ENCODE measurements around the gene EDIL3. TPM values are rescaled to one million over a fixed set of nuclear protein-coding genes. Genes with fewer than 3 reads are reported as not detected.

Gene EDIL3
- polyA plus RNA-seq, 4 donors = 51.8 to 74.9 (median 61.5) TPM

DNA sequence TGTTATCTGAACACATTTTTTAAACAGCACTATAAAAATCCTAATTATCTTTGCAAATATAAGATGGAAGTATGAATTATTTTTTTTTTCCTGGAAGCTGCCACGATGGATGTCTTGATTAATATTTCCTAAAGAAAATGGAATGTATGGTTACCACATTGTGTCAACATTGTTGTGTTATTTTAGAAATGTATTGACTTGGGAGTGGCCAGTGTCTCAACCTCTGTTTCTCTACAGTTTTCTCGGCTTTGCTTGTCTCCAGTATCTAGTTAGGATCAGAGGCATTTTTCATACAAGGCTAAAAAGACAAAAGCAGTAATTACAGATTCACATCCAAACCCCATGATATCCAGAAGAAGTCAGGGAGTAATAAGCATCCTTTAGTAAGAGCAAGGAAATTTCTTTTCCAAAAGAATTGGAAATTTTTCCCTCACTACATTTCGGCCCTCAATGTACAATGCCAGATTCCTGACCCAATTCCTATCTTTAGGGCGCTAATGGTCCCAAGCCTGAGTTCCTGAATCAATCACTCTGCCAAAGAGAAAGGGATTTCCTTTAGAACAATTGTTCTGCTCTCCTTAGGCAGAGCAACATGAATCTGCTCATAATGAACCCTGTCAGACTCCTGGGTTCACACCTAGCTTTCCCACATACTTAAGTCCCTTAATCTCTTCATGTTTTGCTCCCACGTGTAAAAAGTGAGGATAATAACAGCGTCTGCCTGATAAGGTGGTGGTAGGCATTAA, 111.7 kb downstream of the EDIL3 start:
- DNase-seq (ENCODE audit: low read depth in 4 of 4, low spot score in 3 of 4) = no peak

- DNase-seq (ENCODE audit: low read depth in 4 of 4, low spot score in 3 of 4) = no peak
These were observed 118.7 kb downstream of the EDIL3 start for GRCh38 chr5:84265739-84266550.

GRCh38 chr5:84265130-84265529, 119.5 kb downstream of the EDIL3 start:
- DNase-seq (ENCODE audit: low read depth in 4 of 4, low spot score in 3 of 4) = no peak

DNA sequence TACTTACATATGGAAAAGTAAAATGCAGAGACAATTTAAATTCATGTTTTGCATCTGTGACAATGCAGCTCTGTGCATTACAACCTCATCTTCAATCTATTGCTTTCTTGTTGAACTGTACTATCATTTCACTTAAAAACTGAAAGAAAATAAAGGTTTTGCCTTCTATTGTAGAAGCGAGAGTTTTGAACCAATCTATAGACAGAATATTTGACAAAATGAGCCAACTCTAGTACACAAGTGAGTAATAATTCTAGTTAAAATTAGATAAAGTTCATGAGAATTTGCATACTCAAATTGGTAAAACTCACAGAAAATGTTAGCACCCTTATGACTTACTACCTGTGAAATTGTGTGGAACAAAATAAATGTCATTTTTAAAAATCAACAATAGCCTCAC, 123.7 kb downstream of the EDIL3 start:
- no peak for DNase-seq (ENCODE audit: low read depth in 4 of 4, low spot score in 3 of 4)

DNA sequence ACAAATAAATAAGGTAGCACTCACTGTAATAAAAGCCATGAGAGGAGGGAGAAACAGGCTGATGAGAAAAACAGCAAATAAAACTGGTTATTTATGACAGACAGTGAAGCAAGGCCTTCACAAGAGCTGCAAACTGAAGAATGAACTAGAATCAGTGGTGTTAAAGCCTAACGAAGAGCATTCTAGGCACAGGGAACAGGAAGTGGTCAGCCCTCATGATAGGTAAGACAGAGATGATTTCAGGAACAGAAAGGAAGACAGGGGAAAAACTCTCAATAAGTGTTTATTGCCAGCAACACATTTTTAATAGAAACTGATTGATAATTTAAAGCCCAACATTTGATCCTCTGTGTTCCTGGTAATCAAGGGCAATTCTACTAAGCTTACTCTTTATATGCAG, 124.5 kb downstream of the EDIL3 start:
- no peak for DNase-seq (ENCODE audit: low read depth in 4 of 4, low spot score in 3 of 4)

- DNase-seq (ENCODE audit: low read depth in 4 of 4, low spot score in 3 of 4) = no peak
These were observed 125.2 kb downstream of the EDIL3 start for GRCh38 chr5:84259283-84260045.

- DNase-seq (ENCODE audit: low read depth in 4 of 4, low spot score in 3 of 4) = no peak
These were observed 127.6 kb downstream of the EDIL3 start for GRCh38 chr5:84257061-84257460.

DNA sequence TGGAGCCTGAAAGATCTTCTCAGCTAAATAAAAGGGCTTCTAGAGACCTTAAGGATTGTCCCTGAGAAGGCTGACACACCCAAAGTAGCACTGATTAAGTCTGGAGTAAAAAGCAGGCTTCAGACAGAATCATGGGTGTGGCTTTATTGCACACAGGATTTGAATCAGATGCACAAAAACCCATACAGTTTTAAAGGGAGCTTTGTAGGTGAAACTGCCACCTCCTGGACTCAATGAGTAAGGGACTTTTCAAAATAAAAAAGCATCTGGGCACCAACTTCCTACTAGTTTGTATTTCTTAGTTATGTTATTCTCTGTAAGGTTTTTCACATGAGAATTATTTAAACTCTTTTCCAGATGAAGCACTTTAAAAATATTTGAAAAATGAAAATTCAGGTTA, 129.4 kb downstream of the EDIL3 start:
- DNase-seq (ENCODE audit: low read depth in 4 of 4, low spot score in 3 of 4) = no peak

- DNase-seq (ENCODE audit: low read depth in 4 of 4, low spot score in 3 of 4) = no peak
These were observed 130.7 kb downstream of the EDIL3 start for GRCh38 chr5:84253946-84254345.

- no peak for DNase-seq (ENCODE audit: low read depth in 4 of 4, low spot score in 3 of 4)
These were observed 133.2 kb downstream of the EDIL3 start for GRCh38 chr5:84251503-84251902.

- no peak for DNase-seq (ENCODE audit: low read depth in 4 of 4, low spot score in 3 of 4)
These were observed 134.6 kb downstream of the EDIL3 start for GRCh38 chr5:84249918-84250630.

DNA sequence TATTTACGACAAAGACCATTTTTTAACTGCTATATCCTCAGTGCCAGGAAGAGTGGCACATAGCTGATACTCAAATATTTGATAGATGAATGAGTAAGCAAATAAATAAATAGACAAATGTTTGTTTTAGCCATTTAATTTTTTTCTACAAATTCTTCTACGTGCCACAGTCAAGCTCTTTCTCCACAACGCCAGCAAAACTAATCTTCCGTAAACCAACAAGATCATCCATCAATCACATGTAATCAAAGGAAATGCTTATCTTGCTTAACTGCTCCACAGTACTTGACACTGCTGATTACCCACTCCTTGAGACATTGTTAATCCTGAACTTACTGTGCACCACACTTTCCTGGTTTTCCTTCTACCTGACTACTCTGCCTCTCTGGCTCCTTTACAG, 136.7 kb downstream of the EDIL3 start:
- DNase-seq (ENCODE audit: low read depth in 4 of 4, low spot score in 3 of 4) = no peak

DNA sequence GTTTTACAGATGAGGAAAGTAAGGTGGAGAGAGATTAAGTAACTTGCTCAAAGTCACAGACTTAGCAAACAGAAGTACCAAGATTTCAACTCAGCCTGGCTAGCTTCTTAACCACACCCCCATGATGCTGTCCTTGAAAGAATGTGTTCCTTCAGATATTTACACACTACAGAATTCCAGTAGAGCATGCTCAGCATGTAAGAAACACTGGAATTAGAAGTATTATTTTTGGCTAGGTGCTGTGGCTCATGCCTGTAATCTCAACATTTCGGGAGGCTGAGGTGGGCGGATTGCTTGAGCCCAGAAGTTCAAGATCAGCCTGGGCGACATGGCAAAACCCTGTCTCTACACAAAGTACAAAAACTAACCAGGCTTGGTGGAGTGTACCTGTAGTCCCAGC, 142.4 kb downstream of the EDIL3 start:
- DNase-seq (ENCODE audit: low read depth in 4 of 4, low spot score in 3 of 4) = no peak

- DNase-seq (ENCODE audit: low read depth in 4 of 4, low spot score in 3 of 4) = no peak
These were observed 145.2 kb downstream of the EDIL3 start for GRCh38 chr5:84239494-84239893.

DNA sequence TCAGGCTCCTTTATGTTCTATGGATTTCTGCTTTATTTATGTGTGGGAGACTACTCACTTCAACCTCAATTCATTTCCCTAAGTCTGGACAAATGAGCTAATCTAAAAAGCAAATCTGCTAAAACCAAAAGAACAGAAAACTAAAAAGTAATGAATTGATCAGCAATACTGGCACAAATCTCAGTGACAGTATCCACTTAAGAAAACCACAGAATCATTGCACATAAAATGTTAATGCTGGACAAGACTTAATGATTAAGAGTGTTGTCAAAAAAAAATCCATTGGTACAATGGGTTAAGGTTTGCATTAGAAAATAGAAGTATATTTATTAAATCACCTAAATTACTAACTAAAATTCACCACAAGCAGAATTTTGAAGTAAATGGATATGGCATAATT, 147.6 kb downstream of the EDIL3 start:
- DNase-seq (ENCODE audit: low read depth in 4 of 4, low spot score in 3 of 4) = no peak

- no peak for DNase-seq (ENCODE audit: low read depth in 4 of 4, low spot score in 3 of 4)
These were observed 153.2 kb downstream of the EDIL3 start for GRCh38 chr5:84231433-84231832.

GRCh38 chr5:84229045-84229444, 155.6 kb downstream of the EDIL3 start:
- DNase-seq (ENCODE audit: low read depth in 4 of 4, low spot score in 3 of 4) = no peak

- no peak for DNase-seq (ENCODE audit: low read depth in 4 of 4, low spot score in 3 of 4)
These were observed 156.4 kb downstream of the EDIL3 start for GRCh38 chr5:84228266-84228665.

DNA sequence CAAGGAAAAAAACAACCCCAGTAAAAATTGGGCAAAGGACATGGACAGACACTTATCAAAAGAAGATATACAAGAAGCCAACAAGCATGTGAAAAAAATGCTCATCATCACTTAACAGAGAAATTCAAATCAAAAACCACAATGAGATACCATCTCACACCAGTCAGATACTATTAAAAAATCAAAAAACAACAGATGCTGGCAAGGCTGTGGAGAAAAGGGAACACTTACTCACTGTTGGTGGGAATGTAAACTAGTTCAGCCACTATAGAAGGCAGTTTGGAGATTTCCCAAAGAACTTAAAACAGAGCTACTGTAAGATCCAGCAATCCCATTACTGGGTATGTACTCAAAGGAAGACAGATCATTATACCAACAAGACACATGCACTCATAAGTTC, 157.4 kb downstream of the EDIL3 start:
- DNase-seq (ENCODE audit: low read depth in 4 of 4, low spot score in 3 of 4) = no peak

GRCh38 chr5:84218546-84218945, 166.1 kb downstream of the EDIL3 start:
- DNase-seq (ENCODE audit: low read depth in 4 of 4, low spot score in 3 of 4) = no peak

DNA sequence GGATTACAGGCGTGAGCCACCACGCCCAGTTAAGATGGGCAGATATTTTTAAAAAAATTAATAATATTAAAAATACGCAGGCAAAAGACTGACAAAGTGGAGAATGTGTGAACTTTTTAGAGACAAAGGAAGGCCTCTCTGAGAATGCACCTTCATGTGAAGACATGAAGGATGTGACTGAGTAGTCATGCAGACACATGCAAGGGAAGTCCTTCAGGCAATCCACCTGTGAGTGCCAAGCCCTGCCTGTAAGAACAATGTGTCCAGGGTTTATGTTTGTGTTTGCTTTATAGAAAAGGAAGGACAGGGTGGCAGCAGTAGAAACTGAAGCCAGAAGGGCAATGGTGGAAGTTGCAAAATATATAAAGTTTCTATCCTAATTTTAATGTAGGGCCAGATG, 169.2 kb downstream of the EDIL3 start:
- no peak for DNase-seq (ENCODE audit: low read depth in 4 of 4, low spot score in 3 of 4)

Measured in right renal pelvis (tissue), 4 donors.